ENCODE data around the gene ZNF614.
"Not testable (repeated sequence)": the region's sequence is repeated elsewhere in the genome, so short reads cannot be mapped to it uniquely, and the experiment has no call there.

The ZNF614 gene

DNA sequence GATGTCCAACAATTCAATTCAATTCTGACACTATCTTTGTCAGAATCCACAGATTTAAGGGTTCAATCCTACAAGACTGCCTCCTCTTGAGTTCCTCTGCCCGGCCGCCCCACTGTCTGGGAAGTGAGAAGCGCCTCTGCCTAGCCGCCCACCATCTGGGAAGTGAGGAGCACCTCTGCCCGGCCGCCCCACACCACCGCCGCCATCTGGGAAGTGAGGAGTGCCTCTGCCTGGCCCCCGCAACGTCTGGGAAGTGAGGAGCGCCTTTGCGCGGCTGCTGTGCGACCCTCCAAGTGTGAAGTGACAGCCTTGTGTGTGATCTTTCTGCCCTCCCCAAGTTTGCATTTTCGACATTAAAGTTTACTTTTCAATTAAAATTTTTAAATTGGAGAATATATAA, 6.0 kb downstream of the ZNF614 start:
- no peak for FAIRE-seq
- TF ChIP-seq TAF1 (IDR thresholded peaks at IDR 0.05; ENCODE audit: borderline replicate concordance, low read depth, low read length) (no peak), POLR2A (IDR thresholded peaks at IDR 0.05; ENCODE audit: low read depth, low read length) (no peak), POLR2AphosphoS5 (IDR thresholded peaks at IDR 0.05; ENCODE audit: low read depth, low read length) (no peak)

DNA sequence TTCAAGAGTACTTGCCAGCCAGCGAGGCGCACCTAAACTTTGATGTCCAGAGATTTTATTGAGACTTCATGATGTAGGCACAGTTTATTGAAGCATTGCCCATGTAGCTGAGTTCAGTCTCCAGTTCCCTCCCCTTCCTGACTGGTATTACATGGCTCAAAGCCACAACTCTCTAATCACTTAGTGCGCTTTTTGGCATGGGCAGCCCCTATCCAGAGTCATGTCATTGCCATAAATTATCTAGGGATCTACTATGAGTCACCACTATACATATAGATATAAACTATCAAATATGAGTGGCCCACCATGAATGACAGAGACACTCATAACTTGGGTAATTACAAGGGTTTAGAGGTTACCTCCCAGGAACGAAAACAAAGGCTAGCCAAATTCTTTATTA, 7.7 kb downstream of the ZNF614 start:
- TF ChIP-seq POLR2A (IDR thresholded peaks at IDR 0.05; ENCODE audit: low read depth, low read length) (no peak), POLR2AphosphoS5 (IDR thresholded peaks at IDR 0.05; ENCODE audit: low read depth, low read length) (no peak), TAF1 (IDR thresholded peaks at IDR 0.05; ENCODE audit: borderline replicate concordance, low read depth, low read length) (no peak)
- DNase-seq (ENCODE audit: insufficient read length) (no peak), FAIRE-seq (no peak)

More for the DNA sequence above, 6.0 kb downstream of the ZNF614 start:
- DNase-seq (ENCODE audit: insufficient read length), result no peak

DNA sequence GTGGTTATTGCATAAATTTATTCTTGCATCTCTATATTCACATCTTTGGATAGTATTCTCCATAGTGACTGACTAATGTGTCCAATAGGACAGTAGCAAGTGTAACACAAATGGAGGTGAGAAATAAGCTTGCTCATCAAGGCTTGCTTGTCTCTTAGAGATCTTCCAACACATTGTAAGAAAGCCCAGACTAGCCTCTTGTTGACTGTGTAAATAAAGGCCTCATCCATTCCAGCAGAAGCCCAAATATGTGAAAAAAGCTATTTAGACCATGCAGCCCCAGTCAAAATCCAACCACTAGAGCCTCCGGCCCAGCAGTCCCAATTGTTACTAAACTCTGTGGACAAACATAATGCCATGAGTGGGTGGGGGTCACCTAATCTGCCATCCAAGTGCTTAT, 17.5 kb downstream of the ZNF614 start:
- TF ChIP-seq POLR2A (IDR thresholded peaks at IDR 0.05; ENCODE audit: low read depth, low read length) (no peak), TAF1 (IDR thresholded peaks at IDR 0.05; ENCODE audit: borderline replicate concordance, low read depth, low read length) (no peak), POLR2AphosphoS5 (IDR thresholded peaks at IDR 0.05; ENCODE audit: low read depth, low read length) (no peak)
- DNase-seq (ENCODE audit: insufficient read length) (no peak), FAIRE-seq (no peak)

DNA sequence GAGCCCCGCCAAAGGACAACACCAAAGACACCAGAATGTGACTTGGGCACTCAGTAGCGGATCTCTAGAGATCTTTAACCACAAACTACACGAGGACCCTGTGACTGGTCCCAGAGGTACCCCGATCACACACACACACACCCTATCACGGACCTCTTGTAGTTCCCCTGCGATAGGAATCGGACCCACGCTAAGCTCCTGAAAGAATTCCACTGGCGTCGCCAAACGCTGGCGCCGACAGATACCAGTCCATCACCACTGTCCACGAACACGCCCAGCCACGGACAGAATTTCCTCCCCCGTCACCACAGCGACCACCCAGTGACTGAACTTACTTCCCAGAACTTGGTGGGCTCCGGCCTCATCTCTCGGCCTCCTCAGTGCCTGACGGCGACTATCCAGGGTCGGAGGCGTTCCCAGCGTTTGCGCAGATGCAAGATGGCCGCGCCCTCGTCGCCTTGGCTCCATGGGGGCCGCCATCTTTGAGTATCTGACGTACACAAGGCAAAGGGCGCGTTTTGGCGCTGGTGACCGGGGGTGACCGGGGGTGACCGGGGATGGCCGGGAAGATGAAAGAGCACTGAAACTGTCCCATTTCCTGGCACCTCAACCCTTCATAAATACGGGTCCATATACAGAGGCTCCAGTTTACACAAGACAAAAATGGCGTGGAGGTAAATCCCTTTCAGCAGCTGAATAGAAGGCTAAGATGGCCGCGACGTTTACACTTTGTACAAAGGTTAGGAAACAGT, 20.2 kb downstream of the ZNF614 start, which contains the start of gene ZNF615:
ZNF615 (minus strand) TSS at position 406 of the 752 bp plus-strand sequence. CDS start 4,500 bp downstream, outside the sequence.
- TF ChIP-seq POLR2AphosphoS5 (IDR thresholded peaks at IDR 0.05; ENCODE audit: low read depth, low read length) (peak; percentile 22; the same call in 1 of the 2 replicates), TAF1 (IDR thresholded peaks at IDR 0.05; ENCODE audit: borderline replicate concordance, low read depth, low read length) (no peak), POLR2A (IDR thresholded peaks at IDR 0.05; ENCODE audit: low read depth, low read length) (peak; percentile 51; the same call in 1 of the 2 replicates)
- peak; percentile 53 for DNase-seq (ENCODE audit: insufficient read length)
- FAIRE-seq, result peak; percentile 94

DNA sequence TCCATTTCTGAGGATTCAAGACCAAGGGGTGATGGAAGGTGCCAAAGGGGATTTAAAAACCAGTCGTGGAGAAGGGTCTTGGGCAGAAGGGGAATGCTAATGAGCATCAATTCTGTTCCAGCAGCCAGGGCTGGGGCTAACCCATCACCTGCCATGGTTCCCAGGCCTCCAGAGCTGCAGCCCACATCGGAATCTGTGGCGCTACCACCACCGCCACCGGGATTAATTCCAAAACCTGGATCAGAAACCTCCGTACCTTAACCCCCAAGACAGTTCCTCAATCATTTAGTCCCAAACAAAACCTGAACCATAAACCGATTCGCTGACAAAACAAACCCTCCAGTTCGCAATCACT, 20.8 kb downstream of the ZNF614 start:
- FAIRE-seq, result peak; percentile 56

DNA sequence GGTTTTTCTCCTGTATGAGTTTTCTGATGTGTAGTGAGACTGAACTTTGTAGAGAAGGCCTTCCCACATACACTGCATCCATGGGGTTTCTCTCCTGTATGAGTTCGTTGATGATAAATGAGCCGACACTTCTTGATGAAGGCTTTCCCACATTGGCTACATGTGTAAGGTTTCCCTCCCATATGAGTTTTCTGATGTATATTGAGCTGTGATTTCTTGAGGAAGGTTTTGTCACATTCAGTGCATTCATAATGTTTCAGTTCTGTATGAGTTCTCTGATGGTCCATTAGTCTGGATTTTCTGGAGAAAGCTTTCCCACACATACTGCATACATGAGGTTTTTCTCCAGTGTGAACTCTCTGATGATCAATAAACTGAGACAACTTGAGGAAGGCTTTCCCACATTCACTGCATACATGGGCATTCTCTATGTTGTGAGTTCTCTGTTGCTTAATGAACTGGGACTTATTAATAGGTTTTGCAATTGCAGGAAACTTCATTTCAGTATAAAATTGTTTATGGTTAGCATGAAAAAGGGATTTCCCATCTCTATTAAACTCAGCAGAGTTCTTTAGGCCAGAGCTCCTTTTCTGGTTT, 34.0 kb downstream of the ZNF614 start:
- FAIRE-seq (no peak), DNase-seq (ENCODE audit: insufficient read length) (no peak)
- TF ChIP-seq POLR2AphosphoS5 (IDR thresholded peaks at IDR 0.05; ENCODE audit: low read depth, low read length), result no peak
- no peak for TF ChIP-seq POLR2A (IDR thresholded peaks at IDR 0.05; ENCODE audit: low read depth, low read length)
- no peak for TF ChIP-seq TAF1 (IDR thresholded peaks at IDR 0.05; ENCODE audit: borderline replicate concordance, low read depth, low read length)

More for the DNA sequence above, 20.8 kb downstream of the ZNF614 start:
- TF ChIP-seq POLR2A (IDR thresholded peaks at IDR 0.05; ENCODE audit: low read depth, low read length) (no peak), TAF1 (IDR thresholded peaks at IDR 0.05; ENCODE audit: borderline replicate concordance, low read depth, low read length) (no peak), POLR2AphosphoS5 (IDR thresholded peaks at IDR 0.05; ENCODE audit: low read depth, low read length) (no peak)
- no peak for DNase-seq (ENCODE audit: insufficient read length)

DNA sequence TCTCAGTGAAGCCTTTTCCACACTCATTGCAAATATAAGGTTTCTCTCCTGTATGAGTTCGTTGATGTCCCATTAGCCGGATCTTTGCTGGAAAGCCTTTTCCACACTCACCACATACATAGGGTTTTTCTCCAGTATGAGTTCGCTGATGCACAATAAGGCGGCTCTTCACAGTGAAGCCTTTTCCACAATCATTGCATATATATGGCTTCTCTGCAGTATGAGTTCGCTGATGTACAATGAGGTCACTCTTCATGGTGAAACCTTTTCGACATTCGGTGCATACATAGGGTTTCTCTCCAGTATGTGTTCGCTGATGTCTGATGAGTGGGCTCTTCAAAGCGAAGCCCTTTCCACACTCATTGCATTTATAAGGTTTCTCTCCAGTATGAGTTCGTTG, 34.8 kb downstream of the ZNF614 start:
- DNase-seq (ENCODE audit: insufficient read length), result no peak
- TF ChIP-seq POLR2A (IDR thresholded peaks at IDR 0.05; ENCODE audit: low read depth, low read length) (no peak), POLR2AphosphoS5 (IDR thresholded peaks at IDR 0.05; ENCODE audit: low read depth, low read length) (no peak), TAF1 (IDR thresholded peaks at IDR 0.05; ENCODE audit: borderline replicate concordance, low read depth, low read length) (no peak)
- FAIRE-seq, result no peak

DNA sequence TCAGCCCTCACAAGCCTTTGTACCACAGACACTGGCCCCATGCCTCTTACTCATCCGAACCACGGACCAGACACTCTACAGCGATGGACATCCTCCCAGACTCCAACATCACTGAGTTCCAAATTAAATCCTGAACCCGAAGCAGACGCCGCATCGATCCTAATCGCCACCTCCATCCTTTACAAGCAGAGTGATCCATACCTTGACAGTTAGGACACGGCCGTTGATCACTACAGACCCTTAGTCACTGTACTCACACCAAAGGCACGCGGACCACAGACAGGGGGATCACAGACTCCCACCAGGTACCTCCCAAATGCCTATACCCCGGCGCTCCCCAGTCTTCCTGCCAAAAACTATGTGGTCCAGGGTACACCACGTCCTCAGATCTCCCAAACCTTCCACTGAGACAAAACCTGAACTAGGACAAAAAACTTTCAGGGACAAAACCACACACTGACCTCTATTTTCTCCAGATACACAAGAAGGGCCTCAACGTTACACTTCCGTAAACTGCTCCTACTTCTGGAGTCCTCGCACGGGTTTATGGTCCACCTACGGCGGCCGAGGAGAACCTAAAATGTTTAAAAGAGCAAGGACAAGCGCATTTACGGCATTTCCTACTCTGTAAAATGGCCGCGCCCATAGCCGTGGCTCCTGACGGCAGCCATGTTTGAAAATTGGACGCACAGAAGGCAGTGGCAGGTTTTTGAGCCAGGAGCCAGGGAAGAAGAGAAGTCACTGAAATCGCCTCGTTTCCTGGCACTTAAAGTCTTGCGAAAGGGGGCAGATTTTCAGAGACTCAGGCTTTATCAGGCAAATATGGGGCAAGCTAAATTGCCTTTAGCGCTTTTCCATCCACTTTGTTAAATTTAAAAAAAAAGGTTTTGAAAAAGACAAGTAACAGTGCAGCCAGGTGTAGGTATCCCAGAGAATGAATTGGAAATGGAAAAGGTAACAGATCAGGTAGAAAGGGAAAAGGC, 41.6 kb downstream of the ZNF614 start, which contains the start of gene ZNF350:
ZNF350 (minus strand) TSS at position 532 of the 983 bp plus-strand sequence. CDS start 12,480 bp downstream, outside the sequence.
- peak; percentile 84 for FAIRE-seq
- TF ChIP-seq POLR2A (IDR thresholded peaks at IDR 0.05; ENCODE audit: low read depth, low read length) (0 out of 2 replicates have a peak, but pooled peaks have one; percentile 33), TAF1 (IDR thresholded peaks at IDR 0.05; ENCODE audit: borderline replicate concordance, low read depth, low read length) (no peak)

DNA sequence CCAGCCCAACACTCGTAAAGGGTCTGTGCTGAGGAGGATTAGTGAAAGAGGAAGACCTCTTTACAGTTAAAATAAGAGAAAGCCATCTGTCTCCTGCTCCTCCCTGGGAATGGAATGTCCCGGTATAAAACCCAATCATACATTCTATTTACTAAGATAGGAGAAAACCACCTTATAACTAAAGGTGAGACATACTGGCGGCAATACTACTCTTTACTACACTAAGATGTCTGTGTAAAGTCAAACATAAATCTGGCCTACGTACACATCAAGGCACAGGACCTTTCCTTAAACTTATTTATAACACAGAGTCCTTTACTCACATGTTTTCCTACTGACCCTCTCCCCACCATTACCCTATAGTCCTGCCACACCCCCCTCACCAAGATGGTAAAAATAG, 44.8 kb downstream of the ZNF614 start:
- TF ChIP-seq POLR2AphosphoS5 (IDR thresholded peaks at IDR 0.05; ENCODE audit: low read depth, low read length), result no peak
- no peak for TF ChIP-seq TAF1 (IDR thresholded peaks at IDR 0.05; ENCODE audit: borderline replicate concordance, low read depth, low read length)
- no peak for TF ChIP-seq POLR2A (IDR thresholded peaks at IDR 0.05; ENCODE audit: low read depth, low read length)
- no peak for DNase-seq (ENCODE audit: insufficient read length)
- FAIRE-seq, result no peak

More for the DNA sequence above, 41.6 kb downstream of the ZNF614 start, which contains the start of gene ZNF350:
- peak; percentile 51 for DNase-seq (ENCODE audit: insufficient read length)

DNA sequence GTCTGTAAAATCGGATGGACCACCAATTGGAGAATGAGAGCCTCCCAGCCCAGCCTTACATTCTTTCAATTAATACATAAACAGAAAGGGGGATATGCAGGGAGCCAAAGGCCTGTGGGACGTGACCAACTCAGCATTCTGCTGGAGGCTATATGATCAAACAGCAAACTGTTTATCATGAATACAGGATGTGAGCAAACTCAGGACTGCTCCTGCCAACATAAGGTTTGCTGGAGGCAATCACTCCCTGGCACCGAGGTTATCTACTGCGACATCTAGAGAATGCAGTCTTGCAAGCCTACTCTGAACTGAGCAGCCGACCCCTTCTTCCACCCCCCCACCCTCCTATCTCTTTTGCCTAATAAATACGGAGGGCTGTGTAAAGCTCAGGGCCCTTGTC, 47.3 kb downstream of the ZNF614 start:
- not testable (repeated sequence) for FAIRE-seq; DNase-seq (ENCODE audit: insufficient read length)

DNA sequence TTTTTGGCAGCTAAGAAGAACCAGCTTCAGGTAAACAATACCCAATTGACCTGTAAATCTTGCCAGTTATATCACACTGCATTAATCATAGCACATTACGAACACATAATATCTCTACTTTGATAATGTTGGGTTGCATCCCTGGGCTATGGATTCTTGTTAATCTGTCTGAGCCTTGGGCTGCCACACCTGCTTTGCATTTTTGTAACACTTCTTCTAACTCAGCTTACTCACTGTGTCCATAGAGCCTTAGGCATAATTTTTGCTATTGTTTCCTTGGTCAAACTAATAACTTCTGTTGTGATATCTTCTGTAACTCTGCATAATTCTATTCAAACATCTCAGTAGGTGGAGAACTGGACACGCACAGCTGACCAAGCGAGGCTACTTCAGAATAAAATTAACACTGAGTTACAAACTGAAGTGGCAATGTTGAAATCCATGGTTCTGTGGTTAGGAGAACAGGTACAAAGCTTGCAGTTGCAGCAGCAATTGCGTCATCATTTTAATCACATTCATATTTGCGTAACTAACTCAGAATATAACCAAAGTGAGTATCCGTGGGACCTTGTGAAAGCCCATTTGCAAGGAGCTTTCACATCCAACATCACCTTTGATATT, 48.0 kb downstream of the ZNF614 start:
- TF ChIP-seq POLR2A (IDR thresholded peaks at IDR 0.05; ENCODE audit: low read depth, low read length), result no peak
- no peak for TF ChIP-seq POLR2AphosphoS5 (IDR thresholded peaks at IDR 0.05; ENCODE audit: low read depth, low read length)
- no peak for TF ChIP-seq TAF1 (IDR thresholded peaks at IDR 0.05; ENCODE audit: borderline replicate concordance, low read depth, low read length)
- DNase-seq (ENCODE audit: insufficient read length) (no peak), FAIRE-seq (no peak)

All from GM12892 (cell line).